Adrenal gland (tissue), 12 donors: ENCODE measurements around the gene XRN1. TPM values are rescaled to one million over a fixed set of nuclear protein-coding genes. Genes with fewer than 3 reads are reported as not detected.

Experiments
- DNase-seq, 7 donors: peaks; one replicate each; pipeline ENCODE4 v3.0.0-alpha.2; 2019 to 2020
- H3K27ac ChIP-seq, 5 donors: fragments of 200-600 bp; sonication (generic) in 4 of 5; 1 replicate in 3 of 5; 2 replicates in 2 of 5; pipeline versions ENCODE4 v1.5.1 to v1.8.0; 2016 to 2020; ENCODE audit warnings: mild to moderate bottlenecking in 1 of 5
- H3K27me3 ChIP-seq: fragments of 200-600 bp; 2 replicates; pipeline ENCODE4 v1.8.0; 2021
- H3K36me3 ChIP-seq, 2 donors: fragments of 200-600 bp; replicated peaks in 1 of 2; 1 replicate in 1 of 2; 2 replicates in 1 of 2; pipeline versions ENCODE4 v1.5.1 to v1.8.0; 2018 to 2022
- H3K4me1 ChIP-seq, 2 donors: fragments of 200-600 bp; replicated peaks in 1 of 2; 1 replicate in 1 of 2; 2 replicates in 1 of 2; pipeline versions ENCODE4 v1.5.1 to v1.8.0; 2018 to 2021
- H3K4me3 ChIP-seq, 4 donors: fragments of 200-600 bp; sonication (generic) in 3 of 4; one replicate each; pipeline ENCODE4 v1.5.1; 2016 to 2018
- H3K9me3 ChIP-seq, 3 donors: fragments of 200-600 bp; sonication (generic) in 1 of 3; replicated peaks in 1 of 3; 1 replicate in 2 of 3; 2 replicates in 1 of 3; pipeline versions ENCODE4 v1.5.1 to v1.8.0; 2016 to 2021
- CTCF ChIP-seq, 6 experiments: fragments of 450-650 bp in 4 of 6; fragments of 200-600 bp in 2 of 6; sonication (generic) in 1 of 6; IDR thresholded peaks; 1 replicate in 5 of 6; 2 replicates in 1 of 6; pipeline versions ENCODE4 v1.5.1 to v1.8.0; 2016 to 2021; ENCODE audit warnings: antibody characterized with exemption in 6 of 6, mild to moderate bottlenecking in 2 of 6, moderate library complexity in 1 of 6
- POLR2A ChIP-seq, 2 donors: fragments of 450-650 bp; IDR thresholded peaks; one replicate each; pipeline ENCODE4 v1.6.1; 2017; ENCODE audit warnings: antibody characterized with exemption in 2 of 2, mild to moderate bottlenecking in 2 of 2, moderate library complexity in 1 of 2
- WGBS, 4 donors: extraction: QIAGEN DNeasy Blood & Tissue Kit in 2 of 4; methylation state at CpG; one replicate each; pipeline versions ENCODE4 v1.1.5 to v1.1.7; 2013 to 2017; 5-methylcytosine and 5-hydroxymethylcytosine counted together
- intact Hi-C, 2 donors: fragments of 100-400 bp; cut with DNase I; formaldehyde crosslinking; loops; one replicate each; pipeline versions ENCODE4 v1.14.1 to v1.15.0; 2022 to 2023
- polyA plus RNA-seq, 3 donors: library from polyadenylated mRNA; stranded (reverse); fragments of 200-250 nt in 2 of 3; fragments of 350-450 nt in 1 of 3; fragmentation: Illumina TruSeq in 1 of 3; extraction: RNeasy Lipid Tissue Mini Kit (QIAGEN cat#74804) in 1 of 3; gene quantifications; one replicate each; pipeline ENCODE4 v1.2.3, GENCODE V29; 2013 to 2014
- total RNA-seq, 9 donors: library from RNA; depleted of rRNA in 4 of 9; stranded (reverse); fragments of >200 nt in 4 of 9; fragments of 120-200 nt in 1 of 9; fragmentation: NEBNext Ultra II Directional in 1 of 9; extraction: Animal tissue kit (Norgen Biotek cat#: 25700) in 1 of 9; gene quantifications; one replicate each; pipeline versions ENCODE4 v1.1.0 to v1.2.4, GENCODE V29; 2013 to 2023
- donor health status: healthy with polysubstance abuse.
- donor health status: Bipolar disorder and iron deficiency.
- donor health status: DM: yes; HTN: yes; CAD: no.
- donor health status: DM: no; HTN: no; CAD: no.
- donor health status: DM: no; HTN: no; CAD: no.
- donor health status: DM: yes; HTN: yes; CAD: no.

Gene XRN1
- total and polyA plus RNA-seq, 12 donors: 6.3 to 73.6 (median 31.0) TPM

- Histone ChIP-seq H3K27ac (no peak overlapping the region), H3K9me3 (no peaks in the 10 kb centered on the region), H3K27me3 (no peaks in the 10 kb centered on the region), H3K36me3 (peaks cover 0 to 23% of the 10 kb centered on the region in 2 donors), H3K4me3 (no peak overlapping the region), H3K4me1 (no peaks in the 10 kb centered on the region)
- WGBS, 4 donors: 83 to 92% (median 89%) methylated on average over 5 of the region's 5 CpGs
- no peak for DNase-seq
- intact Hi-C loops: no loop called here
- TF ChIP-seq CTCF (IDR thresholded peaks at IDR 0.05) (no peak), POLR2A (IDR thresholded peaks at IDR 0.05) (no peak)
Observed at GRCh38 chr3:142489572-142490323, 41.9 kb upstream of the XRN1 start.

GRCh38 chr3:142484912-142485435, 37.1 kb upstream of the XRN1 start:
- DNase-seq: no peak
- Histone ChIP-seq H3K9me3 (peaks cover 0 to 7% (median 0%) of the 10 kb centered on the region in 3 donors), H3K36me3 (peaks cover 0 to 9% of the 10 kb centered on the region in 2 donors), H3K4me1 (no peaks in the 10 kb centered on the region), H3K4me3 (no peak overlapping the region), H3K27ac (no peak overlapping the region), H3K27me3 (no peaks in the 10 kb centered on the region)
- intact Hi-C loops: no loop called here
- no peak for TF ChIP-seq CTCF (IDR thresholded peaks at IDR 0.05)
- TF ChIP-seq POLR2A (IDR thresholded peaks at IDR 0.05): no peak
- WGBS, 4 donors: 96 to 98% (median 97%) methylated on average over 4 of the region's 4 CpGs

DNA sequence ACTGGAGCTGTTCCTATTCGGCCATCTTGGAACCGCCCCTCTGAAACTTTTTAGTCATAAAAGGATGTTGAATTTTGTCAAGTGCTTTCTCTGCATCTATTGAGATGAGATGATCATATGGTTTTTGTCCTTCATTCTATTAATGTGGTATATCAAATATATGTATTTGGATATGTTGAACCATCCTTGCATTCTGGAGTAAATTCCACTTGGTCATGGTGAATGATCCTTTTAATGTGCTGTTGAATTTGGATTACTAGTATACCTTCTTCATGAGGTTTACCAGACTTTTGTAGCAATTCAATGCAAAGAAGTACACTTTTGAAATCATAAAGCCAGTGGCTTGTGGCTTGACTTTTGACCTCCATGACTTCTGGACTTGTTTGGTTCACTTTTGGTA, 33.4 kb upstream of the XRN1 start:
- Histone ChIP-seq H3K27ac (no peak overlapping the region), H3K36me3 (peaks cover 0 to 9% of the 10 kb centered on the region in 2 donors), H3K4me1 (no peaks in the 10 kb centered on the region), H3K4me3 (no peak overlapping the region), H3K27me3 (no peaks in the 10 kb centered on the region), H3K9me3 (peaks cover 0 to 7% (median 0%) of the 10 kb centered on the region in 3 donors)
- intact Hi-C loops: no loop called here
- WGBS, 4 donors: 96 to 100% (median 98%) methylated on average over 2 of the region's 2 CpGs
- TF ChIP-seq POLR2A (IDR thresholded peaks at IDR 0.05) (no peak), CTCF (IDR thresholded peaks at IDR 0.05) (no peak)
- no peak for DNase-seq

- H3K27me3 ChIP-seq: no peaks in the 10 kb centered on the region
- DNase-seq: no peak
- peaks cover 0 to 5% of the 10 kb centered on the region in 2 donors for H3K4me1 ChIP-seq
- WGBS, 4 donors: 96 to 97% (median 97%) methylated on average over 4 of the region's 4 CpGs
- TF ChIP-seq POLR2A (IDR thresholded peaks at IDR 0.05) (no peak), CTCF (IDR thresholded peaks at IDR 0.05) (no peak)
- no peak overlapping the region for H3K27ac ChIP-seq
- H3K36me3 ChIP-seq: peaks cover 0 to 1% of the 10 kb centered on the region in 2 donors
- H3K4me3 ChIP-seq: no peak overlapping the region
- peaks cover 0 to 4% (median 0%) of the 10 kb centered on the region in 3 donors for H3K9me3 ChIP-seq
- intact Hi-C loops: no loop called here
Observed at GRCh38 chr3:142470826-142471225, 23.0 kb upstream of the XRN1 start.
